Measurements from ENCODE around the gene PCDHGB4. TPM values are rescaled to one million over a fixed set of nuclear protein-coding genes. Genes with fewer than 3 reads are reported as not detected.
"Not testable (repeated sequence)": the region's sequence is repeated elsewhere in the genome, so short reads cannot be mapped to it uniquely, and the experiment has no call there.

PCDHGB4 gene
- total RNA-seq, 4 donors from 2014 or later, result 1.2 to 3.8 (median 2.8) TPM

DNA sequence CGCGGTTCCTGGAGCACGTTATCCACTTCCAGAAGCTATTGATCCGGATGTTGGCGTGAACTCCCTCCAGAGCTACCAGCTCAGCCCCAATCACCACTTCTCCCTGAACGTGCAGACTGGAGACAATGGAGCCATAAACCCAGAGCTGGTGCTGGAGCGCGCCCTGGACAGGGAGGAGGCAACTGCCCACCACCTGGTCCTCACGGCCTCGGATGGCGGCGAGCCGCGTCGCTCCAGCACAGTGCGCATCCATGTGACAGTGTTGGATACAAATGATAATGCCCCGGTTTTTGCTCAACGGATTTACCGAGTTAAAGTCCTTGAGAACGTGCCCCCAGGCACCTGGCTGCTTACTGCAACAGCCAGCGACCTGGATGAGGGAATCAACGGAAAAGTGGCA, 15.9 kb downstream of the PCDHGB4 start:
- WGBS, 2 donors, result 33 to 53% methylated on average over 13 to 18 of the region's 22 CpGs
- DNase-seq, result no peak
- Histone ChIP-seq H3K27ac (no peak overlapping the region), H3K9me3 (peaks cover 15 to 97% (median 90%) of the 10 kb centered on the region in 3 donors), H3K36me3 (no peaks in the 10 kb centered on the region), H3K4me1 (peaks cover 0 to 3% (median 0%) of the 10 kb centered on the region in 3 donors), H3K27me3 (peaks cover 0 to 46% (median 0%) of the 10 kb centered on the region in 4 donors), H3K4me3 (peak overlapping the region in 3 of 4 donors; percentile 13 to 53 (median 35))
- no peak for TF ChIP-seq POLR2A (IDR thresholded peaks at IDR 0.05)
- no peak for TF ChIP-seq CTCF (IDR thresholded peaks at IDR 0.05)
- intact Hi-C loops (cut with DNase I), result no loop called here

DNA sequence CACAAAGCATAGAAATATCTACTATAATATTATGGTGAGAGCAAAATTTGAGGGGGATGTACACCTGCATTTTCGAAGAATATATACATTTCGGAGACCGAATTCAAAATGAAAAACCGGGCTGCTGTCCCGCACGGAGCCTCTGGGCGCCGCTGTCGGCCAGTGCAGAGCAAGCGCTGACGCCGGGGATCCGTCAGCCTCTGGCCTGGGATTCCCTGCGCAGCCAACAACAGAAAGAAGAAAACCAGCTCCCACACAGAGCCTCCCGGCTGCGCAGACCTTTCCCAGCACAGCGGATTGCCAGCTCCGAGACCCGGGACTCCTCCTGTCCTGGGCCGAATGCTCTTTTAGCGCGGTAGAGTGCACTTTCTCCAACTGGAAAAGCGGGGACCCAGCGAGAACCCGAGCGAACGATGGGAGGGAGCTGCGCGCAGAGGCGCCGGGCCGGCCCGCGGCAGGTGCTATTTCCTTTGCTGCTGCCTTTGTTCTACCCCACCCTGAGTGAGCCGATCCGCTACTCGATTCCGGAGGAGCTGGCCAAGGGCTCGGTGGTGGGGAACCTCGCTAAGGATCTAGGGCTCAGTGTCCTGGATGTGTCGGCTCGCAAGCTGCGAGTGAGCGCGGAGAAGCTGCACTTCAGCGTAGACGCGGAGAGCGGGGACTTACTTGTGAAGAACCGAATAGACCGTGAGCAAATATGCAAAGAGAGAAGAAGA, 20.4 kb downstream of the PCDHGB4 start, which contains the start of gene PCDHGB6:
PCDHGB6 (plus strand) TSS at position 232 of the 716 bp plus-strand sequence; CDS start at position 414, 182 bp downstream.
- TF ChIP-seq CTCF (IDR thresholded peaks at IDR 0.05), result peak in 5 of 6 experiments; percentile 18 to 53 (median 34)
- H3K4me3 ChIP-seq, result peak within 1 kb of the TSS in 3 of 4 donors; percentile 28 to 55 (median 37)
- WGBS, 2 donors, result 25 to 31% methylated on average over 32 to 36 of the region's 51 CpGs
- DNase-seq; H3K36me3 ChIP-seq; H3K27ac ChIP-seq; H3K4me1 ChIP-seq; intact Hi-C loops (cut with DNase I): not testable (repeated sequence)
- H3K9me3 ChIP-seq, result peaks cover 4 to 96% (median 84%) of the 10 kb centered on the region in 3 donors
- H3K27me3 ChIP-seq, result peaks cover 0 to 43% (median 0%) of the 10 kb centered on the region in 4 donors

DNA sequence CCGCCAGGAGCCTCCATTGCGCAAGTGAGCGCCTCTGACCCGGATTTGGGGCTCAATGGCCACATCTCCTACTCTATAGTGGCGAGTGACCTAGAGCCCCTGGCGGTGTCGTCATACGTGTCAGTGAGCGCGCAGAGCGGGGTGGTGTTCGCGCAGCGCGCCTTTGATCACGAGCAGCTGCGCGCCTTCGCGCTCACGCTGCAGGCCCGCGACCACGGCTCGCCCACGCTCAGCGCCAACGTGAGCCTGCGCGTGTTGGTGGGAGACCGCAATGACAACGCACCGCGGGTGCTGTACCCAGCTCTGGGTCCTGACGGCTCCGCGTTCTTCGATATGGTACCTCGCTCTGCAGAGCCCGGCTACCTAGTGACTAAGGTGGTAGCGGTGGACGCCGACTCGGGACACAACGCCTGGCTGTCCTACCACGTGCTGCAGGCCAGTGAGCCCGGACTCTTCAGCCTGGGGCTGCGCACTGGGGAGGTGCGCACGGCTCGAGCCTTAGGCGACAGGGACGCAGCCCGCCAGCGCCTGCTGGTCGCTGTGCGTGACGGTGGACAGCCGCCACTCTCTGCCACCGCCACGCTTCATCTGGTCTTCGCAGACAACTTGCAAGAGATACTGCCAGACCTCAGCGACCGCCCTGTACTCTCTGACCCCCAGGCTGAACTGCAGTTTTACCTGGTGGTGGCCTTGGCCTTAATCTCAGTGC, 22.3 kb downstream of the PCDHGB4 start:
- intact Hi-C loops (cut with DNase I), result loop anchor here (10.0 kb wide), 2 partner anchors 115 to 145 kb away; no protein-coding TSS in a partner anchor
- 23 to 64% methylated on average over 5 to 11 of the region's 64 CpGs for WGBS, 2 donors
- TF ChIP-seq POLR2A (IDR thresholded peaks at IDR 0.05), result no peak
- TF ChIP-seq CTCF (IDR thresholded peaks at IDR 0.05), result no peak

GRCh38 chr5:141411575-141411974, 24.1 kb downstream of the PCDHGB4 start:
- WGBS, 2 donors, result 54 to 66% methylated on average over 3 of the region's 3 CpGs
- Histone ChIP-seq H3K27me3 (peaks cover 0 to 51% (median 0%) of the 10 kb centered on the region in 4 donors), H3K9me3 (peaks cover 4 to 96% (median 84%) of the 10 kb centered on the region in 3 donors), H3K36me3 (peaks cover 0 to 8% (median 0%) of the 10 kb centered on the region in 3 donors), H3K4me1 (peaks cover 0 to 4% (median 0%) of the 10 kb centered on the region in 3 donors), H3K4me3 (peak overlapping the region in 1 of 4 donors; percentile 20), H3K27ac (no peak overlapping the region)
- DNase-seq, result no peak
- intact Hi-C loops (cut with DNase I), result loop anchor here (10.0 kb wide), 2 partner anchors 113 to 143 kb away; no protein-coding TSS in a partner anchor
- TF ChIP-seq POLR2A (IDR thresholded peaks at IDR 0.05) (no peak), CTCF (IDR thresholded peaks at IDR 0.05) (no peak)

More for the DNA sequence above, 22.3 kb downstream of the PCDHGB4 start:
- Histone ChIP-seq H3K4me3 (peak overlapping the region in 1 of 4 donors; percentile 12), H3K36me3 (peaks cover 0 to 8% (median 0%) of the 10 kb centered on the region in 3 donors), H3K27ac (no peak overlapping the region), H3K9me3 (peaks cover 4 to 96% (median 84%) of the 10 kb centered on the region in 3 donors), H3K27me3 (peaks cover 0 to 49% (median 0%) of the 10 kb centered on the region in 4 donors), H3K4me1 (peaks cover 0 to 4% (median 0%) of the 10 kb centered on the region in 3 donors)
- DNase-seq, result no peak

All from esophagus squamous epithelium (tissue), 5 donors.